SH-SY5Y (cell line): Measurements from ENCODE around the gene CCK.

Experiments
- GATA2 ChIP-seq: IDR thresholded peaks from 2 replicates; pipeline ENCODE4 v1.6.1; 2011; ENCODE audit warnings: mild to moderate bottlenecking, low read depth, low read length
- GATA3 ChIP-seq: IDR thresholded peaks from 2 replicates; pipeline ENCODE4 v1.6.1; 2011; ENCODE audit warnings: low read depth, mild to moderate bottlenecking, low read length, moderate library complexity

DNA sequence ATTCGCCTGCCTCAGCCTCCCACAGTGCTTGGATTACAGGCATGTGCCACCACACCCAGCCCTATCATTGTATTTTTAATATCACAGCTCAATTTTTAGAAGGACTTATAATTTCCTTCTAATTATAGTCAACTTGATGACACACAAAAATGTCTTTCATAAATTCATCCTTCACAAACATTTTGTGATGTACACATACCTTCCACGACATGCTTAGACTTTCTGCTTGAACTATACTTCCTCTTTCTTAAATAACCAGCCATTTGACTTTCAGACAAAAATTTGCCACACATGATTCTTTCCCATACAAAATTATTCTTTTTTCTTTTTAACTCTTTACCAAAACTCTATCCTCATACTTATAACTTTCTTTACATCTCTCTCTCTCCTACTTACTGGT lies 48.4 kb upstream of the CCK start:
- no peak for TF ChIP-seq GATA2
- TF ChIP-seq GATA3, result no peak
